CD4-positive, alpha-beta T cell treated with Interleukin-15 for 1 hour (primary cell): ENCODE results near the gene KCNH1.
"Not testable (repeated sequence)": the region's sequence is repeated elsewhere in the genome, so short reads cannot be mapped to it uniquely, and the experiment has no call there.

Experiments used
- DNase-seq: peaks from one replicate; pipeline ENCODE4 v3.0.0-alpha.2; 2020

The KCNH1 gene

GRCh38 chr1:210663730-210664573 lies 470.0 kb downstream of the KCNH1 start:
- no peak for DNase-seq

GRCh38 chr1:210662291-210663050 lies 471.5 kb downstream of the KCNH1 start:
- DNase-seq: no peak

- not testable (repeated sequence) for DNase-seq
These were observed 472.4 kb downstream of the KCNH1 start for GRCh38 chr1:210661520-210661919.

GRCh38 chr1:210657806-210658205 lies 476.1 kb downstream of the KCNH1 start:
- DNase-seq: no peak

- no peak for DNase-seq
These were observed 478.4 kb downstream of the KCNH1 start for GRCh38 chr1:210655511-210655910.

- no peak for DNase-seq
These were observed 479.6 kb downstream of the KCNH1 start for GRCh38 chr1:210654176-210654981.

- DNase-seq: no peak
These were observed 480.2 kb downstream of the KCNH1 start for GRCh38 chr1:210653771-210654170.

GRCh38 chr1:210652329-210652954 lies 481.5 kb downstream of the KCNH1 start:
- DNase-seq: no peak

GRCh38 chr1:210650403-210650802 lies 483.5 kb downstream of the KCNH1 start:
- DNase-seq: no peak

- DNase-seq: no peak
These were observed 485.2 kb downstream of the KCNH1 start for GRCh38 chr1:210648588-210649269.

- DNase-seq: no peak
These were observed 486.3 kb downstream of the KCNH1 start for GRCh38 chr1:210647406-210648333.

- DNase-seq: no peak
These were observed 487.7 kb downstream of the KCNH1 start for GRCh38 chr1:210646258-210646616.

GRCh38 chr1:210645582-210646257 lies 488.2 kb downstream of the KCNH1 start:
- DNase-seq: no peak

- no peak for DNase-seq
These were observed 492.4 kb downstream of the KCNH1 start for GRCh38 chr1:210641582-210641981.

GRCh38 chr1:210635108-210635507 lies 498.8 kb downstream of the KCNH1 start:
- DNase-seq: no peak

GRCh38 chr1:210633636-210634035 lies 500.3 kb downstream of the KCNH1 start:
- DNase-seq: no peak

- no peak for DNase-seq
These were observed 500.8 kb downstream of the KCNH1 start for GRCh38 chr1:210633140-210633539.

GRCh38 chr1:210631399-210631798 lies 502.5 kb downstream of the KCNH1 start:
- DNase-seq: no peak

- DNase-seq: no peak
These were observed 504.7 kb downstream of the KCNH1 start for GRCh38 chr1:210629276-210629675.

GRCh38 chr1:210627755-210628154 lies 506.2 kb downstream of the KCNH1 start:
- DNase-seq: no peak
